ENCODE data around the gene XYLB. TPM values are rescaled to one million over a fixed set of nuclear protein-coding genes. Genes with fewer than 3 reads are reported as not detected.
"Not testable (repeated sequence)": the region's sequence is repeated elsewhere in the genome, so short reads cannot be mapped to it uniquely, and the experiment has no call there.

Gene XYLB
- total RNA-seq, 1 donor from 2014 or later, result 1.7 TPM

- DNase-seq, result peak; percentile 70
These were observed 50.7 kb downstream of the XYLB start for GRCh38 chr3:38397320-38397719.

- DNase-seq, result no peak
These were observed 54.8 kb downstream of the XYLB start for GRCh38 chr3:38401246-38401962.

GRCh38 chr3:38404286-38404685, 57.7 kb downstream of the XYLB start:
- DNase-seq, result no peak

- DNase-seq, result no peak
These were observed 65.0 kb downstream of the XYLB start for GRCh38 chr3:38411591-38411990.

GRCh38 chr3:38420758-38421157, 74.2 kb downstream of the XYLB start:
- DNase-seq, result not testable (repeated sequence)

- no peak for DNase-seq
These were observed 75.2 kb downstream of the XYLB start for GRCh38 chr3:38421679-38422336.

- DNase-seq, result not testable (repeated sequence)
These were observed 80.3 kb downstream of the XYLB start for GRCh38 chr3:38426798-38427426.

GRCh38 chr3:38432871-38433658, 86.5 kb downstream of the XYLB start:
- not testable (repeated sequence) for DNase-seq

GRCh38 chr3:38433661-38434060, 87.1 kb downstream of the XYLB start:
- not testable (repeated sequence) for DNase-seq

GRCh38 chr3:38438436-38439069, 92.0 kb downstream of the XYLB start:
- DNase-seq, result peak; percentile 84

GRCh38 chr3:38443205-38443604, 96.6 kb downstream of the XYLB start:
- not testable (repeated sequence) for DNase-seq

- DNase-seq, result no peak
These were observed 99.6 kb downstream of the XYLB start for GRCh38 chr3:38446085-38446686.

- DNase-seq, result no peak
These were observed 100.2 kb downstream of the XYLB start for GRCh38 chr3:38446812-38447211.

GRCh38 chr3:38450853-38451252, 104.3 kb downstream of the XYLB start:
- no peak for DNase-seq

GRCh38 chr3:38453075-38453912, 106.7 kb downstream of the XYLB start, which contains the start of gene ACVR2B:
TSS of gene ACVR2B (plus strand) at chr3:38453890. CDS start at chr3:38454323, 433 bp downstream.
- peak; percentile 79 for DNase-seq

GRCh38 chr3:38453913-38454177, 107.3 kb downstream of the XYLB start:
- no peak for DNase-seq

GRCh38 chr3:38454178-38454883, 107.7 kb downstream of the XYLB start:
- DNase-seq, result peak; percentile 35

GRCh38 chr3:38454884-38455638, 108.5 kb downstream of the XYLB start:
- DNase-seq, result peak; percentile 48

- DNase-seq, result peak; percentile 47
These were observed 109.2 kb downstream of the XYLB start for GRCh38 chr3:38455639-38456430.
